GM12878 (cell line): ENCODE measurements around the gene PPARD. TPM values are rescaled to one million over a fixed set of nuclear protein-coding genes. Genes with fewer than 3 reads are reported as not detected.

ENCODE experiments used
- ATAC-seq: fragments of 200-7000 bp; cut with Tn5 transposase; 3 replicates; pipeline ENCODE4 v1.9.1; 2020; ENCODE audit warnings: mild to moderate bottlenecking, moderate library complexity
- BruUV-seq: library from RNA; stranded (reverse); fragments of 400-500 nt; replicated peaks from 2 replicates; lab custom pipeline; 2021; lab: Mats Ljungman, UMichigan
- CTCF ChIA-PET: fragments of 300-600 bp; sonication (Branson Sonifier 250); formaldehyde crosslinking; extraction: SDS; loops from one replicate; lab custom pipeline; 2021; ENCODE audit warnings: inconsistent platforms; lab: Yijun Ruan, JAX
- POLR2A ChIA-PET: fragments of 350-600 bp; formaldehyde crosslinking; extraction: SDS; loops from one replicate; lab custom pipeline; 2021; ENCODE audit warnings: inconsistent platforms; lab: Charles Lee
- RAD21 ChIA-PET: fragments of 300-600 bp; sonication (Branson Sonifier 250); formaldehyde crosslinking; loops from one replicate; lab custom pipeline; 2023; ENCODE audit warnings: antibody characterized with exemption; ENCODE audit not compliant: unreplicated experiment; lab: Charles Lee
- SMC1A ChIA-PET: fragments of 300-600 bp; sonication (Branson Sonifier 250); formaldehyde crosslinking; loops from one replicate; lab custom pipeline; 2023; ENCODE audit not compliant: unreplicated experiment, uncharacterized antibody; lab: Charles Lee
- DNase-seq: peaks from one replicate; pipeline ENCODE4 v3.0.0-alpha.2; 2011; ENCODE audit warnings: low read depth, low spot score
- FAIRE-seq: peaks from 3 replicates; lab custom pipeline; 2011; peaks lifted over from hg19 to GRCh38; lab: Jason Lieb, UNC
- H2AFZ ChIP-seq: 2 replicates; pipeline ENCODE4 v1.6.0; 2011; ENCODE audit warnings: low read depth, low read length, control low read depth; ENCODE audit not compliant: control insufficient read depth
- H3K27ac ChIP-seq: 2 replicates; pipeline ENCODE4 v1.5.1; 2011; ENCODE audit warnings: control low read depth; ENCODE audit not compliant: control insufficient read depth, insufficient read depth
- H3K27me3 ChIP-seq, 2 experiments: replicated peaks in 1 of 2; 2 replicates each; pipeline versions ENCODE4 v1.6.0 to v1.6.1; 2011; ENCODE audit warnings: low read length in 1 of 2; ENCODE audit not compliant: control insufficient read depth in 2 of 2, insufficient read depth in 2 of 2
- H3K36me3 ChIP-seq, 2 experiments: 2 replicates each; pipeline ENCODE4 v1.5.1; 2011; ENCODE audit warnings: low read length in 1 of 2; ENCODE audit not compliant: control insufficient read depth in 2 of 2, insufficient read depth in 2 of 2
- H3K4me1 ChIP-seq: 2 replicates; pipeline ENCODE4 v1.6.1; 2011; ENCODE audit warnings: mild to moderate bottlenecking, low read length, moderate library complexity, mixed read lengths; ENCODE audit not compliant: control insufficient read depth, insufficient read depth
- H3K4me2 ChIP-seq: 2 replicates; pipeline ENCODE4 v1.6.0; 2011; ENCODE audit warnings: control low read depth; ENCODE audit not compliant: control insufficient read depth, insufficient read depth
- H3K4me3 ChIP-seq: fragments of 200-600 bp; sonication (generic); 2 replicates; pipeline ENCODE4 v1.5.1; 2016
- H3K79me2 ChIP-seq: 2 replicates; pipeline ENCODE4 v1.6.0; 2011; ENCODE audit warnings: low read length; ENCODE audit not compliant: control insufficient read depth, insufficient read depth
- H3K9ac ChIP-seq: 2 replicates; pipeline ENCODE4 v1.8.0; 2011; ENCODE audit warnings: low read length, control low read depth, mixed read lengths; ENCODE audit not compliant: control insufficient read depth, insufficient read depth
- H3K9me3 ChIP-seq: replicated peaks from 3 replicates; pipeline ENCODE4 v1.5.1; 2011; ENCODE audit warnings: mild to moderate bottlenecking, low read length; ENCODE audit not compliant: control insufficient read depth, insufficient read depth
- H4K20me1 ChIP-seq: 2 replicates; pipeline ENCODE4 v1.6.0; 2011; ENCODE audit not compliant: control insufficient read depth, insufficient read depth
- CHD2 ChIP-seq: IDR thresholded peaks from 2 replicates; pipeline ENCODE4 v1.6.1; 2011; ENCODE audit warnings: low read depth, low read length, improper control_type of control experiment, borderline replicate concordance
- CUX1 ChIP-seq: IDR thresholded peaks from 2 replicates; pipeline ENCODE4 v1.6.1; 2012; ENCODE audit warnings: improper control_type of control experiment, low read depth, low read length; ENCODE audit not compliant: insufficient replicate concordance
- POLR2A ChIP-seq: IDR thresholded peaks from 2 replicates; pipeline ENCODE4 v1.6.1; 2011; ENCODE audit warnings: low read depth, mild to moderate bottlenecking, low read length
- SREBF1 ChIP-seq: IDR thresholded peaks from 2 replicates; pipeline ENCODE4 v1.6.1; 2012; ENCODE audit warnings: mild to moderate bottlenecking, low read length
- WGBS: methylation state at CpG from one replicate; pipeline ENCODE4 v1.1.6; 2016; ENCODE audit warnings: low lambda C conversion rate; ENCODE audit not compliant: insufficient replicate concordance, insufficient coverage; ENCODE audit errors: missing lambda C conversion rate; 5-methylcytosine and 5-hydroxymethylcytosine counted together
- in situ Hi-C: fragments of 300-500 bp; cut with MboI; formaldehyde crosslinking; loops from 9 replicates; pipeline ENCODE4 v1.14.3; 2018; ENCODE audit warnings: mixed read lengths
- intact Hi-C: fragments of 100-400 bp; cut with micrococcal nuclease; formaldehyde crosslinking; loops from one replicate; pipeline ENCODE4 v1.14.2; 2022; ENCODE audit not compliant: unreplicated experiment
- polyA plus RNA-seq, 11 experiments: library from polyadenylated mRNA; depleted of rRNA in 4 of 11; unstranded in 6 of 11; stranded (reverse) in 5 of 11; fragments of >200 nt; fragmentation: Nextera tagmentation in 4 of 11; fragmentation: Illumina TruSeq in 1 of 11; extraction: Ambion mirVana in 4 of 11; extraction: Trizol in 1 of 11; gene quantifications; 1 replicate in 1 of 11; 2 replicates in 10 of 11; pipeline versions ENCODE4 v1.2.1 to v1.2.3, GENCODE V29; 2011 to 2016; ENCODE audit warnings: inconsistent platforms in 2 of 11, missing spikeins in 2 of 11, low read depth in 1 of 11
- total RNA-seq, 4 experiments: library from RNA; depleted of rRNA in 3 of 4; stranded (reverse); fragments of >200 nt in 3 of 4; fragmentation: Illumina TruSeq in 1 of 4; extraction: Trizol in 1 of 4; gene quantifications; 2 replicates each; pipeline versions ENCODE4 v1.2.1 to v1.2.3, GENCODE V29; 2013 to 2021

PPARD gene
- total and polyA plus RNA-seq, 10 of the 15 experiments (the other 5 are each of a cell fraction or from before 2014, with no cell fraction given), result 0.05 to 12.6 (median 6.7) TPM

- no peak overlapping the region for H3K4me2 ChIP-seq
- no peak overlapping the region for H3K4me3 ChIP-seq
- in situ Hi-C loops, result no loop called here
- SMC1A ChIA-PET, result no interaction called here
- H3K27me3 ChIP-seq, result no peaks in the 10 kb centered on the region
- no peaks in the 10 kb centered on the region for H3K79me2 ChIP-seq
- H3K36me3 ChIP-seq, result peaks cover 14 to 22% of the 10 kb centered on the region in 2 experiments
- ATAC-seq (no peak), FAIRE-seq (no peak)
- H2AFZ ChIP-seq, result no peak overlapping the region
- no TSS peak for BruUV-seq
- WGBS, result 98% methylated on average over 2 of the region's 2 CpGs
- RAD21 ChIA-PET, result no interaction called here
- CTCF ChIA-PET, result interaction anchor here (0.5 to 12.0 kb wide), 2 partner anchors 22 kb away, joined by 3 to 217 read pairs; partner anchors contain the start of gene DEF6
- no peaks in the 10 kb centered on the region for H3K4me1 ChIP-seq
- no peaks in the 10 kb centered on the region for H3K9me3 ChIP-seq
- no peak for TF ChIP-seq CUX1
- no peak for TF ChIP-seq SREBF1
- no peak for TF ChIP-seq CHD2
- no peak for TF ChIP-seq POLR2A
- TF ChIP-seq, all 136 proteins: peak for 0
- intact Hi-C loops, result no loop called here
- no peaks in the 10 kb centered on the region for H4K20me1 ChIP-seq
- POLR2A ChIA-PET, result no interaction called here
- no peak overlapping the region for H3K9ac ChIP-seq
- H3K27ac ChIP-seq, result no peak overlapping the region
- no peak for DNase-seq
Observed at GRCh38 chr6:35320031-35320410, 22.3 kb upstream of the PPARD start.
